ENCODE results near the gene MPZL3.

DNA sequence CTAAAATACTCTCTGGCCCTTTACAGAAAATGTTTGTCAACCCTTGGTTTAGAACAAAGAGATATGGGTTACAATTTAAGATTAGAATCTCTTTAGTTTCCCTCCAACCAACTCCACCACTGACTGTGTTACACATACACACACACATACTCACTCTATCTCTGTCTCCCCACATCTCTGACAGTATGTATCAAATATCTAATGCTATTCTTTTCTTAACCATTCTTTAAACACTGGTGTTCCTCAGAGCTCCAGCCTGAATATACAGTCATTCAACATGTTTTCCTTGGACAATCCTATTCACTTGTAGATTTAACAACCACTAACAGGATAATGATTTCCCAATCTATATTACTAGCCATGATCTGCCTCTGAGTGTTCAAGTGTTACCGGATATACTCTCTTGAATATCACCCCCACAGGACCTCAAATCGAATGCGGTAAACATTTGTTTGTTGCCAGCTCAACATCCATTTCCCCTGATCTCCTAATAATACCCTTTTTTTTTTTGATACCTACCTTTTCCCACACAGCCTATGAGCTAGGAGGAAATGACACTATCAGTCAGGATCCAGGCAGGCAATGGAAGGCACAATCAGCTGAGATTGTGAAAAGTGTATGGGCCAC is 6.1 kb downstream of the MPZL3 start:
- TF ChIP-seq EZH2 (IDR thresholded peaks at IDR 0.05; ENCODE audit: insufficient read depth, low read length) = no peak
- TF ChIP-seq, protein P1, sequence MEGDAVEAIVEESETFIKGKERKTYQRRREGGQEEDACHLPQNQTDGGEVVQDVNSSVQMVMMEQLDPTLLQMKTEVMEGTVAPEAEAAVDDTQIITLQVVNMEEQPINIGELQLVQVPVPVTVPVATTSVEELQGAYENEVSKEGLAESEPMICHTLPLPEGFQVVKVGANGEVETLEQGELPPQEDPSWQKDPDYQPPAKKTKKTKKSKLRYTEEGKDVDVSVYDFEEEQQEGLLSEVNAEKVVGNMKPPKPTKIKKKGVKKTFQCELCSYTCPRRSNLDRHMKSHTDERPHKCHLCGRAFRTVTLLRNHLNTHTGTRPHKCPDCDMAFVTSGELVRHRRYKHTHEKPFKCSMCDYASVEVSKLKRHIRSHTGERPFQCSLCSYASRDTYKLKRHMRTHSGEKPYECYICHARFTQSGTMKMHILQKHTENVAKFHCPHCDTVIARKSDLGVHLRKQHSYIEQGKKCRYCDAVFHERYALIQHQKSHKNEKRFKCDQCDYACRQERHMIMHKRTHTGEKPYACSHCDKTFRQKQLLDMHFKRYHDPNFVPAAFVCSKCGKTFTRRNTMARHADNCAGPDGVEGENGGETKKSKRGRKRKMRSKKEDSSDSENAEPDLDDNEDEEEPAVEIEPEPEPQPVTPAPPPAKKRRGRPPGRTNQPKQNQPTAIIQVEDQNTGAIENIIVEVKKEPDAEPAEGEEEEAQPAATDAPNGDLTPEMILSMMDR (IDR thresholded peaks at IDR 0.05; ENCODE audit: insufficient read depth, low read depth, low read length) = no peak

Measured in astrocyte (in vitro differentiated cells and primary cell).